GM04503 (cell line): ENCODE measurements around the gene CCDC47.

Experiments
- DNase-seq: peaks from one replicate; pipeline ENCODE4 v3.0.0-alpha.2; 2012; ENCODE audit warnings: low read depth

The CCDC47 gene

GRCh38 chr17:63698886-63699637, 74.3 kb downstream of the CCDC47 start:
- DNase-seq: no peak

GRCh38 chr17:63698381-63698885, 75.0 kb downstream of the CCDC47 start:
- no peak for DNase-seq

GRCh38 chr17:63697341-63698286, 75.8 kb downstream of the CCDC47 start:
- DNase-seq: no peak

- DNase-seq: no peak
Observed at GRCh38 chr17:63696381-63696961, 76.9 kb downstream of the CCDC47 start.

GRCh38 chr17:63695889-63696288, 77.5 kb downstream of the CCDC47 start:
- DNase-seq: no peak
